ENCODE results near the gene NUP214.

Gene NUP214

GRCh38 chr9:131162886-131163285 is 37.5 kb downstream of the NUP214 start:
- no peak for DNase-seq (ENCODE audit: low read depth)

GRCh38 chr9:131165523-131165922 is 40.1 kb downstream of the NUP214 start:
- H3K4me3 ChIP-seq (ENCODE audit: low read length) = no peak overlapping the region
- no peak for TF ChIP-seq CTCF (IDR thresholded peaks at IDR 0.05; ENCODE audit: insufficient read depth, low read depth, low read length, missing control alignments)
- DNase-seq (ENCODE audit: low read depth) = no peak

More at GRCh38 chr9:131162886-131163285, 37.5 kb downstream of the NUP214 start:
- no peak for TF ChIP-seq CTCF (IDR thresholded peaks at IDR 0.05; ENCODE audit: insufficient read depth, low read depth, low read length, missing control alignments)
- no peak overlapping the region for H3K4me3 ChIP-seq (ENCODE audit: low read length)

DNA sequence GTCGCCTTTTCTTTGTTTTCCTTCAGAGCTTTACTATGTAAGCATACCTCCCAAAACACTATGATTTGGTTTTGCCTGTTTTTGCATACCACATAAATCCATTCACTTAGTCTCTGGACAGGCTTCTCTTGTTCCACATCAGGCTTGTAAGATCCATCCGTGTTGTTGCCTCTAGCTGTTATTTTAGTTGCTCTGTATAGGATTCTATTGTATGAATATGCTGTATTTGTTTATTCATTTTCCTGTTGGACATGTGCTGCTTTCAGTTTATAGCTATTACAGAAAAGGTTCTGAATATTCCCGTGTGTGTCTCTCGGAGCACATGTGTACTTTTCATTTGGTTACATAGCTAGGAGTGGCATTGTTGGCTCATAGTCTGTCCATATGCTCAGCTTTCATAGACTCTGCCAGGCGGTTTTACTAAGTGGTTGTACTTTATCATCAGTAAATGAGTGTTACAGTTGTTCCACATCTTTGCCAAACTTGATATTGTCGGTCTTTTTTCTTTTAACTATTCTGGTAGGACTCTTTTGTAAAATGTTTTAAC is 41.8 kb downstream of the NUP214 start:
- no peak for DNase-seq (ENCODE audit: low read depth)
- no peak overlapping the region for H3K4me3 ChIP-seq (ENCODE audit: low read length)
- TF ChIP-seq CTCF (IDR thresholded peaks at IDR 0.05; ENCODE audit: insufficient read depth, low read depth, low read length, missing control alignments) = no peak

DNA sequence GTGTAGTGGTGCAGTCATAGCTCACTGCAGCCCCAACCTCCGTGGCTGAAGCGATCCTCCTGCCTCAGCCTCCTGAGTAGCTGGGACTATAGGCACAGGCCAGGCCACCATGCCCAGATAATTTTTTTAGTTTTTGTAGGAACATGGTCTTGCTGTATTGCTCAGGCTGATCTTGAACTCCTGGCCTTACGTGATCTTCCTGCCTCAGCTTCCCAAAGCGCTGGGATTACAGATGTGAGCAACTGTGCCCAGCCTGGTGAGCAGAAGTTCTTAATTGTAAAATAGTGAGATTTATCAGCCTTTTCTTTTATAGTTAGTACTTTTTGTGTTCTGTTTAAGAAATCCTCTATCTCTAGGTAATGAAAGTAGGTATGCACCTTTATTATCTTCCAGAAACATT is 42.5 kb downstream of the NUP214 start:
- no peak overlapping the region for H3K4me3 ChIP-seq (ENCODE audit: low read length)
- TF ChIP-seq CTCF (IDR thresholded peaks at IDR 0.05; ENCODE audit: insufficient read depth, low read depth, low read length, missing control alignments) = no peak
- no peak for DNase-seq (ENCODE audit: low read depth)

DNA sequence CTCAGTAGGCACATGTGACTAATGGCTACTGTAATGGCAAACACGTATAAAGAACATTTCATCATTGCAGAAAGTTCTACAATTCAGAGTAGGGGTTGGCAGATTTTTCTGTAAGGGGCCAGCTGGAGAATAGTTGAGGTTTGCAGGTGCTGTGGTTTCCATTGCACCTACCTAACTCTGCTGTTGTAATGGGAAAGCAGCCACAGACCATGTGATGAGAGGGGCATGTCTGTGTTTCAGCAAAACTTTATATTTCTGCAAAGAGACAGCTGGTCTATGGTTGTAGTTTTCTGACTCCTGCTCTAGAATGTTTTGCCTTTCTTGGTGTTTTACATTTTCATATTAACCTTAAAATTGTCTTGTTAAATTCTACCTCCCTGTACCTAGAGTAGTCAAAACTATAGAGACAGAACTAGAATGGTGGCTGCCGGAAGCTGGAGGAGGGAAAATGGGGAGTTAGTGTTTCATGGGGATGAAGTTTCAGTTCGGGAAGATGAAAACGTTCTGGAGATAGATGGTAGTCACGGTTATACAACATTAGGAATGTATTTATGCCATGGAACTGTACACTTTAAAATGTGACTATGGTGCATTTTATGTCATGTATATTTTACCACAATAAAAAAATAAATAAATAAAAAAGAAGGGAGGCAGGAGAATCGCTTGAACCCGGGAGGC is 44.3 kb downstream of the NUP214 start:
- no peak overlapping the region for H3K4me3 ChIP-seq (ENCODE audit: low read length)
- DNase-seq (ENCODE audit: low read depth) = no peak
- TF ChIP-seq CTCF (IDR thresholded peaks at IDR 0.05; ENCODE audit: insufficient read depth, low read depth, low read length, missing control alignments) = no peak

DNA sequence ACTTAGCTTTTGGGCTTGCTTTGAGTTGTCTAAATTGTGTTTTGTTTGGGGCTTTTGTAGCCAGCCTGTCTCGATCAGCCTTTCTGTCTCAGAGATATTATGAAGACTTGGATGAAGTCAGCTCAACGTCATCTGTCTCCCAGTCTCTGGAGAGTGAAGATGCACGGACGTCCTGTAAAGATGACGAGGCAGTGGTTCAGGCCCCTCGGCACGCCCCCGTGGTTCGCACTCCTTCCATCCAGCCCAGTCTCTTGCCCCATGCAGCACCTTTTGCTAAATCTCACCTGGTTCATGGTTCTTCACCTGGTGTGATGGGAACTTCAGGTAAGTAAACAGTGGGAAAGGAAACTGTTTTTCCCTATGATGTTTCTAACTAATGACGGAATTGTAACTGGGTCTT is 48.6 kb downstream of the NUP214 start:
- no peak overlapping the region for H3K4me3 ChIP-seq (ENCODE audit: low read length)
- no peak for TF ChIP-seq CTCF (IDR thresholded peaks at IDR 0.05; ENCODE audit: insufficient read depth, low read depth, low read length, missing control alignments)
- DNase-seq (ENCODE audit: low read depth) = no peak
